ENCODE results near the gene ZBTB38. TPM values are rescaled to one million over a fixed set of nuclear protein-coding genes. Genes with fewer than 3 reads are reported as not detected.

ZBTB38 gene
- polyA plus RNA-seq, 1 experiment = 97.1 TPM

DNA sequence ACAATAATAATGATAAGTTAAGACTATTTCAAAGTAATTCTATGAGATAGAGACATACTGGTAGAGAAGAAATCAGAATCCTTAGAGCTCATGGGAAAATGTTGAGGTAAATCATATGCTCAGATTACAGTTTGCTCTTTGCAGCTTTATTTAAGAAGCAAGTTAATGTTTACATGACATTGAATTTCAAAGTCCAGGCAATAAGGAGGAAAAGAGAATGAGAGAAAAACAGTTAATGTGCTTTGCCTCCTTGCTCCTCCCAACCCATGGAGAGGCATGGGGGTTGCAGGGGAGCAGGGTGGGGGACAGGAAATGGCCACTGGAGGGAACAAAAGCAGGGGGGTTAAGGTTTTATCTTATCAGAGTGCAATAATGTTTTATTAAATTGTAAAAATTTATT lies 42.2 kb upstream of the ZBTB38 start:
- ChIA-PET POLR2A (interaction anchor here (0.9 kb wide), 1 partner anchor 14 kb away, joined by 3 read pairs; no protein-coding TSS in a partner anchor), CTCF (interaction anchor here (1.0 kb wide), 1 partner anchor 139 kb away, joined by 4 read pairs; no protein-coding TSS in a partner anchor)
- DNase-seq (ENCODE audit: low read depth, low spot score) = no peak
- TF ChIP-seq, protein P1, sequence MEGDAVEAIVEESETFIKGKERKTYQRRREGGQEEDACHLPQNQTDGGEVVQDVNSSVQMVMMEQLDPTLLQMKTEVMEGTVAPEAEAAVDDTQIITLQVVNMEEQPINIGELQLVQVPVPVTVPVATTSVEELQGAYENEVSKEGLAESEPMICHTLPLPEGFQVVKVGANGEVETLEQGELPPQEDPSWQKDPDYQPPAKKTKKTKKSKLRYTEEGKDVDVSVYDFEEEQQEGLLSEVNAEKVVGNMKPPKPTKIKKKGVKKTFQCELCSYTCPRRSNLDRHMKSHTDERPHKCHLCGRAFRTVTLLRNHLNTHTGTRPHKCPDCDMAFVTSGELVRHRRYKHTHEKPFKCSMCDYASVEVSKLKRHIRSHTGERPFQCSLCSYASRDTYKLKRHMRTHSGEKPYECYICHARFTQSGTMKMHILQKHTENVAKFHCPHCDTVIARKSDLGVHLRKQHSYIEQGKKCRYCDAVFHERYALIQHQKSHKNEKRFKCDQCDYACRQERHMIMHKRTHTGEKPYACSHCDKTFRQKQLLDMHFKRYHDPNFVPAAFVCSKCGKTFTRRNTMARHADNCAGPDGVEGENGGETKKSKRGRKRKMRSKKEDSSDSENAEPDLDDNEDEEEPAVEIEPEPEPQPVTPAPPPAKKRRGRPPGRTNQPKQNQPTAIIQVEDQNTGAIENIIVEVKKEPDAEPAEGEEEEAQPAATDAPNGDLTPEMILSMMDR (IDR thresholded peaks at IDR 0.05; ENCODE audit: low read depth, low read length) = no peak
- Histone ChIP-seq H3K9me3 (ENCODE audit: control insufficient read depth, insufficient read depth, low read length) (no peaks in the 10 kb centered on the region), H3K27me3 (ENCODE audit: control insufficient read depth, insufficient read depth, low read length) (no peaks in the 10 kb centered on the region), H3K4me3 (ENCODE audit: low read depth, low read length) (no peak overlapping the region), H3K27ac (ENCODE audit: low read depth, low read length) (no peak overlapping the region)

DNA sequence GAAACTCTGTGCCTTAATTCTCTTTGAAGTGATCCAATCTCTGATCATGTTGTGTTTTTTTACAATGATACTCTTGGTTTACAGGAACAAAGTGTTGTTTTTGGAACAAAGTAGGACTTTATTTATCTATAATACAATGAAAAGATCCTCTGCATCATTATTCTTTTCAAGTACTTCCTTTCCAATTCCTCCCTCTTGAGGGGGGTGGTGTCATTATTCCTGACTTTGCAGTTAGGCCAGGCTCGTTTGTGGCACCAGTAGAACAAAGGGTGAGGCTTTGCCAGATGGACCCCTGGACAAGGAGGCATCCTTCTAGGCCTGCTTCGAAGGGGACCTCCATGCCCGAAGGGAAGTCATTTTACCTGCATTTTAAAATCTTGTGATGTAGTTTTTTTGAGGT lies 41.7 kb upstream of the ZBTB38 start:
- CTCF ChIA-PET = interaction anchor here (1.1 kb wide), 1 partner anchor 18 kb away, joined by 4 read pairs; no protein-coding TSS in a partner anchor
- Histone ChIP-seq H3K27me3 (ENCODE audit: control insufficient read depth, insufficient read depth, low read length) (no peaks in the 10 kb centered on the region), H3K9me3 (ENCODE audit: control insufficient read depth, insufficient read depth, low read length) (no peaks in the 10 kb centered on the region), H3K27ac (ENCODE audit: low read depth, low read length) (no peak overlapping the region), H3K4me3 (ENCODE audit: low read depth, low read length) (no peak overlapping the region)
- POLR2A ChIA-PET = no interaction called here
- no peak for DNase-seq (ENCODE audit: low read depth, low spot score)
- TF ChIP-seq, protein P1 (IDR thresholded peaks at IDR 0.05; ENCODE audit: low read depth, low read length) = no peak

DNA sequence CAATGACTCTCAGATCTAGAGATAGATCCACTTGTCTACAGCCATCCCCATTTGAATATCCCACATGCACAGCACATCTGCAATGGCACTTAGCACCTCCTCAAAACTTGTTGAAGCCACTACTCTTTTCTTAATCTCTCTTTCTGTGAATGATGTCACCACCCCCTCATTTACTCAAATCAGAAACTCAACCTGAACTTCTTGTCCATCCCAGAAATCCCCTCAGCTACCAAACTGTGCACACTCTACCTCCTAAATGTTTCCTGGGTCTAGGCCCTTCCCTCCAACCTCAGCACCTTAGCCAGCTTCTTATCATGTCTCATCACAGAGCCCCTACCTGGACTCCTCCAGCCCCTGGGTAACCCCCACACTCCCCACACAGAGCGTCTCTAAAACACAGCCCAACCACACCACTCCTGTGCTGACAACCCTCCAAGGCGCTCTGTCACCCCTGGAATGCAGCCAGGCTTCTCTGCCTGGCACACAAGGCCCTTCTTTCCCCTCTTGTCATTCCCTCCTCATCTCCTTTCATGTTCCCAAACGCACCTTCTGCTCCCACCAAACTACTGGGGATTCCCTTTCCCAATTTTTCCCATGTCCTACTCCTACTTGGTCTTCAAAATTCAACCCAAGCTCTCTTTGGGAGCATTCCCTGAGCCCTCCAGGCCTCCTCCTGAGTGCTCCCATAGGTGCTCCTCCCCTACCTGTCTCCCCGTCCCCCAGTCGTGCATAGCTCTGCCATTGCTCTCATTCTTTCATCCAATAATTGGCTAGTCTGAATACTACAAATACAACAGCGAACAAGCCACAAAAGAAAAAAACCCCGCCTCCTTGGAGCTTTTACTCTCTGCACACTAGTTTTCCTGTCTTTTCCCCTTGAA lies 39.8 kb upstream of the ZBTB38 start:
- Histone ChIP-seq H3K9me3 (ENCODE audit: control insufficient read depth, insufficient read depth, low read length) (no peaks in the 10 kb centered on the region), H3K27ac (ENCODE audit: low read depth, low read length) (peak overlapping the region; percentile 3), H3K27me3 (ENCODE audit: control insufficient read depth, insufficient read depth, low read length) (no peaks in the 10 kb centered on the region), H3K4me3 (ENCODE audit: low read depth, low read length) (no peak overlapping the region)
- no peak for DNase-seq (ENCODE audit: low read depth, low spot score)
- TF ChIP-seq, protein P1 (IDR thresholded peaks at IDR 0.05; ENCODE audit: low read depth, low read length) = no peak
- ChIA-PET CTCF (interaction anchor here (0.6 to 1.8 kb wide), 3 partner anchors 32 to 123 kb away, joined by 3 to 6 read pairs (median 3); no protein-coding TSS in a partner anchor), POLR2A (no interaction called here)

DNA sequence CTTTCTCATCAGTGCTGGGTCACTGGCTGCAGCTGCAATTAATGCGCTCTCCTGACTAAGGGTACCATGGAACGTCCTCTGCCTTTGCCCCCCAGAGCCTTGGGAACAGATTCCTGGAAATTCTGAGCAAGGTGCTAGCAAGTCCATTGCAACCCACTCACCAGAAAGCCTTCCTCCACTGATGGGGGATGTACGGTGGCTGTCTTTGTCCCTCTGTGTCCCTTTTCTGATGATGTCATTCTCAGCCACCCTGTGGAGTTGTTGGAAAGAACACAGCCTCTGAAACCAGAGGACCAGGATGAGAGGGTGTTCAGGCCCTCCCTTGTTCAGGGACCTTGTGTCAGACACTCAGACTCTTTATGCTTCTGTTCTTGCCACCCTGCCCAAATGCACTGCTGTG lies 38.1 kb upstream of the ZBTB38 start:
- Histone ChIP-seq H3K27me3 (ENCODE audit: control insufficient read depth, insufficient read depth, low read length) (no peaks in the 10 kb centered on the region), H3K9me3 (ENCODE audit: control insufficient read depth, insufficient read depth, low read length) (no peaks in the 10 kb centered on the region), H3K4me3 (ENCODE audit: low read depth, low read length) (no peak overlapping the region), H3K27ac (ENCODE audit: low read depth, low read length) (peak overlapping the region; percentile 70)
- POLR2A ChIA-PET = no interaction called here
- CTCF ChIA-PET = interaction anchor here (1.0 kb wide), 1 partner anchor 9 kb away, joined by 3 read pairs; no protein-coding TSS in a partner anchor
- DNase-seq (ENCODE audit: low read depth, low spot score) = no peak
- TF ChIP-seq, protein P1 (IDR thresholded peaks at IDR 0.05; ENCODE audit: low read depth, low read length) = no peak
